PC-3 (cell line): ENCODE data around the gene GALNT10.

Experiments
- CTCF ChIP-seq: fragments of 300-600 bp; sonication (generic); conservative IDR thresholded peaks from 2 replicates; pipeline ENCODE4 v1.5.1; 2017; ENCODE audit warnings: antibody characterized with exemption, low read depth, mild to moderate bottlenecking, low read length
- EZH2 ChIP-seq: fragments of 300-600 bp; sonication (generic); IDR thresholded peaks from one replicate; pipeline ENCODE4 v1.6.1; 2017; ENCODE audit warnings: antibody characterized with exemption, mild to moderate bottlenecking, low read length; ENCODE audit not compliant: unreplicated experiment
- EZH2phosphoT487 ChIP-seq: fragments of 300-600 bp; sonication (generic); IDR thresholded peaks from 2 replicates; pipeline ENCODE4 v1.6.1; 2018; ENCODE audit warnings: mild to moderate bottlenecking, antibody characterized with exemption, low read length, borderline replicate concordance

GRCh38 chr5:154411338-154411737 is 220.8 kb downstream of the GALNT10 start:
- no peak for TF ChIP-seq EZH2phosphoT487
- TF ChIP-seq CTCF, result no peak
- no peak for TF ChIP-seq EZH2
